Stimulated activated naive CD4-positive, alpha-beta T cell (primary cell): ENCODE measurements around the gene SELENOO.
"Not testable (repeated sequence)": the region's sequence is repeated elsewhere in the genome, so short reads cannot be mapped to it uniquely, and the experiment has no call there.

ENCODE experiments used
- DNase-seq, 6 experiments: peaks; one replicate each; lab custom pipeline; 2025; lab: John Stamatoyannopoulos, UW

Gene SELENOO

GRCh38 chr22:50199829-50200460 is 866 bp upstream of the SELENOO start:
- DNase-seq, result peak in 1 of 6 experiments; percentile 14

GRCh38 chr22:50201191-50202129 is 649 bp downstream of the SELENOO start:
- DNase-seq, result peak in 1 of 6 experiments; percentile 22

- no peak for DNase-seq
Observed at GRCh38 chr22:50202130-50202666, 1.4 kb downstream of the SELENOO start.

GRCh38 chr22:50203288-50203687 is 2.5 kb downstream of the SELENOO start:
- no peak for DNase-seq

GRCh38 chr22:50204571-50204970 is 3.8 kb downstream of the SELENOO start:
- no peak for DNase-seq

- DNase-seq, result not testable (repeated sequence)
Observed at GRCh38 chr22:50204998-50205397, 4.2 kb downstream of the SELENOO start.

GRCh38 chr22:50205781-50206569 is 5.2 kb downstream of the SELENOO start:
- DNase-seq, result no peak

GRCh38 chr22:50206599-50206998 is 5.8 kb downstream of the SELENOO start:
- no peak for DNase-seq

DNA sequence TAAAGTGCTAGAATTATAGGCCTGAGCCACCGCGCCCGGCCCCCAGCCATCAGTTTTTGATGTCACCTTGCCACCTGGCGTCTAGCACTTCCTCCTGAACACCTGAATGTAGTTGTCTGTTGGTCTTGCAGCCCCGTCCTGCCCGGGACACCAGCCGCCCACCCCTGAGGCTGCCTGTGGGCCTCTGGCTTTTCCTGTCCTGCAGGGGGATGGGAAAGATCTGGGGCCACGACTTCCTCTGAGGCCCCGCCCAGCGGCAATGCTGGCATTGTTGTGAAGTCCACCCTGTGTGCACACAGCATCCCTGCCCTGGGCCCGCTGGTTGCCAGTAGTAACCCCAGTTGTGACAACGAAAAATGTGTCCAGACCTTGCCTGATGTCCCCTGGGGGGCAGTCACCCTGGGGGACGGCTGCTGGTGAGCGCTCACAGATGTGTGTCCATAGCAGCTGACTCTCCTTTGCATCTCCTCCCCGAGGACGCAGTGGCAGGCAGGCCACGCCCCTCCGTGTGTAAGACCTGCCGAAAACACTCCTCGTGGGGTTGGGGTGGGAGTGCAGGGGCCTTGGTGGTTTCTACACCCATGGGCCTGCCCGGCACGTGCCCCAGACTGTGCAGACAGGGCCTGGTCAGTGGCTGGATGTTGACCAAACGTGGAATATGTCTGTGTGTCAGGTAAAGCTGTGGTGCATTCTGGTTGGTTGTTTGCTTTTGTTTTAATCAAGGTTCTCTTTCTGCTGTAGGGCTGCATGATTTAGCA is 6.8 kb downstream of the SELENOO start:
- no peak for DNase-seq

GRCh38 chr22:50208430-50208938 is 7.7 kb downstream of the SELENOO start:
- DNase-seq, result no peak

- DNase-seq, result no peak
Observed at GRCh38 chr22:50208939-50209892, 8.4 kb downstream of the SELENOO start.

GRCh38 chr22:50209893-50210292 is 9.1 kb downstream of the SELENOO start:
- DNase-seq, result peak; percentile 48 to 77 (median 58)

- no peak for DNase-seq
Observed at GRCh38 chr22:50210378-50211139, 9.7 kb downstream of the SELENOO start.

DNA sequence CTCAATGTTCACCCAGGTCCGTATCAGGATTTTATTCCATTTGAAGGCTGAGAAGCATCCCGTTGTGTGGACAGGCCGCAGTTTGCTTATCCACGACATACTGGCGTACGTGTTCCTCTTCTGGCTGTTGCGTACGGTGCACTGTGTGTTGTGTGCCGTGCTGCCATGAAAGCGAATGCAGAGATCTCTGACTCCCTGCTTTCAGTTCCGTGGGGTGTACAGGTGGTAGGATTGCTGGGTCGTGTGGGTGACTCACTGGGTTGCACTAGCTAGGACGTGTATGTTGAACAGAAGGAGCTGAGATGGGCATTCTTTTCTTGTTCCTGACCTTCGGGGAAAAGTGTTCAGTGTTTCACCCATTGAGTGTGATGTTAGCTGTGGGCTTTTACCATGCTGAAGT is 10.3 kb downstream of the SELENOO start:
- no peak for DNase-seq

- no peak for DNase-seq
Observed at GRCh38 chr22:50213263-50213662, 12.5 kb downstream of the SELENOO start.

DNA sequence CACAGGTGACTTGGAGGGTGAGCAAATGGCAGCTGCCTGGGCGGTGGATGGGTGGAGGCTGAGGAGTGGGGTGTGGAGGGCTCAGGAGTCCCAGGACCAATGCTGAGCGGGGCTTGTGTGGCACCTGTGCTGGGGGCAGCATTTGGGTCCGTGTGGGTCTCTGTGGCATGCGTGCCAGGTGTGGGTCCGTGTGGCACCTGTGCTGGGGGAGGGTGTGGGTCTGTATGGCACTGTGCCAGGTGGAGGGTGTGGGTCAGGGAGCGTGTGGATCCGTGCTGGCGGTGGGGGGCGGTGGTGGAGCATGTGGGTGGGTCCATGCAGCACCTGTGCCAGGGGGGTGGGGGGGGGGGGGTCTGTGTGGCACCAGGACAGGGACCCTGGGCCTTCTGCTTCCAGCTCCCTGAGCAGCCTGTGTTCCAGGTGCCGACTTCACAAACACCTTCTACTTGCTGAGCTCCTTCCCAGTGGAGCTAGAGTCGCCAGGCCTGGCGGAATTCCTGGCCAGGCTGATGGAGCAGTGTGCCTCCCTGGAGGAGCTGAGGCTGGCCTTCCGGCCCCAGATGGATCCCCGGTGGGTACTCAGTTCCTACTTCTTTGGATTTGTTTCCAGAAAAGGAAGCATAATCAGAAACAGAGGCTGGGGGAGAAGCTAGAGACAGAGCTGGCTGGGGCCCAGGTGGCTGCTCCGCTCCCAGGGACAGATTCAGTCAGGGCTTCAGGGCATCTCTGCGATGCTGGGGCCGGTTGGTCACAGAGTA is 14.7 kb downstream of the SELENOO start:
- no peak for DNase-seq

- no peak for DNase-seq
Observed at GRCh38 chr22:50216055-50216683, 15.4 kb downstream of the SELENOO start.
